ENCODE data around the gene P3R3URF.
A peak's percentile ranks its signal among the peaks of the same experiment; 100 is the strongest.
"Not testable (repeated sequence)": the region's sequence is repeated elsewhere in the genome, so short reads cannot be mapped to it uniquely, and the experiment has no call there.

The P3R3URF gene

DNA sequence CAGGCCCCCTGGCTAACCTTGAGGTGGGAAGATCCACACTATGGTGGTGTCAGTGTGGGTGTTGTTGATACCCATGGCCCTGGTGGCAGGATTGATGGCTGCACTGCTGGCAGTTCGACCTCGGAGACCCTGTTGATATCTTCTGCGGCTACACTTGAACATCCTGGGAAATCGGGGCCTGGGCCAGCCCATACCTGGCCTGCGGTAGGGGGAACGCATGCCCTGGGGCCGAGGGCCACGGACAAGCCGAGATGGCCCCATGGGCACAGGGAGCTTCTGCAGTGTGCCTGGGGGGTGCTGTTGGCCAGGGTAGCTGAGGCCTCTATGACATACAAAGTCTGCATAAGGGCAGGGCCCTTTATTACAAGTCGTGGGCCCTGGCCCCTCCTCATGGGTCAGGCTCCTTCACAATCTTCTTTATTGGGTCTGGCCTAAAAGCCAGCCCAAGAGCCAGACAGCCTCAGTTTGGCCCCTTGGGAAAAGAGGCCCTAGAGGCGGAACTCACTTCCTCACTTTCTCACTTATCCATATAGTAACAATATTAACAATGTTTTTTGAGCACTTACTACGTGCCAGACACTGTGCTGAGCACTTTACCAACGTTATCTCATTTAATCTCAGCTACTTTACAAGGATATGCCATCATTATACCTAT is at the start of gene P3R3URF:
TSS of gene P3R3URF (minus strand) at position 278 of the 655 bp plus-strand sequence. CDS start at position 261, 17 bp downstream.
- no peak for DNase-seq

DNA sequence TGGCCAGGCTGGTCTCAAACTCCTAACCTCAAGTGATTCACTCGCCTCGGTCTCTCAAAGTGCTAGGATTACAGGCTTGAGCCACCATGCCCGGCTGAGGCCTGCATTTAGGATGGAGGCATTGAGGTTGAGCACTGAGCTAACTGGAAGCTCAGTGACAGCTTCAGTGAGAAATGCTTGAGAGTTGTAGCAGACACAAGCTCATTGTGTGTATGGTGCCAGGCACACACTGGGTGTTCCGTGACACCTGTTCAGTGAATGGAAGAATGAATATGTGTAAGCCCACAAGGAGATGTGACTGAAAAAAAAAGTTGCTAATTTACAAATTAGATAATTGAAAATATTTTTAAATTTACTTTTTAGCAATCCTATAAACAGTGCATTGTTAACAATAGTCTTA is 48.7 kb upstream of the P3R3URF start:
- no peak for DNase-seq

DNA sequence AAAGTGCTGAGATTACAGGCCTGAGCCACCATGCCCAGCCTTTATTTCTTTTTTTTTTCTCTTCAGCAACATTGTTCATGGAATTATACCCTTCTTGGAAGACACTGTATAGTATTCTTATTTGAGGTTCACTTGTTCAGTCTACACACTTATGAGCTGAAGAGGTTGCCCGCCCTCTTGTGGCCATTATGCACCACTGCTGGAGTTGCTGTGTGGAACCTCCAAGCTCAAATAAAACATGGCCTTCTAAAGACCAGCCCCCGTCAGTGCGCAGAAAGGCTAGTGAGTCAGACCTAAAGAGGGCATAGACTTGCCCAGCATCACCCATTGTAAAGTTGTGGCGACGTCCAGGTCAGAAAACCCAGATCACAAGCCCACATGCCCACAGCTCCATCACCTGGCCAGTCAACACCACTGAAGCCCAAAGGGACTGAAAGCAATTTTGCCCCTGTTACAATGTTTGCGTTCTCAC is 47.2 kb upstream of the P3R3URF start:
- peak; percentile 59 to 67 for DNase-seq

- not testable (repeated sequence) for DNase-seq
These were observed 46.8 kb upstream of the P3R3URF start for GRCh38 chr1:46223055-46223454.

DNA sequence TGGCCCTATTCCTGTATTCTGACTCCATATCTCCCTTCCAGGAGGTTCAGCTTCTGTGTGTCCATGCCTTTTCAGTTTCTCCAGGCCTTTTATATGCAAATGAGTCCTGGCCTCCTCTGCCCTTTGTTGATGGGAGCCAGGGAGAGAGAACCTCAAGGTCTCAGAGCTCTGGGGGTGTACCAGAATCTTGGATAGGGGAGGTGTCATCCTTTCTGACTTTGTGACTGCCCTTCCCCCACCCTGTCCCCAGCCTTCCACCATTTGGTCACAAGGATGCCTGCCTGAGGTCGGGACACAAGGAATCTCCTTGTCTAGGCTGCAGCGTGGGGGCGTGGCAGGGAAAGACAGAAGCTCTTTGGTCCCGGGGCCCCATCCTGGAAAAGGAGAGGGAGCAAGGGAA is 45.5 kb upstream of the P3R3URF start:
- DNase-seq = no peak

DNA sequence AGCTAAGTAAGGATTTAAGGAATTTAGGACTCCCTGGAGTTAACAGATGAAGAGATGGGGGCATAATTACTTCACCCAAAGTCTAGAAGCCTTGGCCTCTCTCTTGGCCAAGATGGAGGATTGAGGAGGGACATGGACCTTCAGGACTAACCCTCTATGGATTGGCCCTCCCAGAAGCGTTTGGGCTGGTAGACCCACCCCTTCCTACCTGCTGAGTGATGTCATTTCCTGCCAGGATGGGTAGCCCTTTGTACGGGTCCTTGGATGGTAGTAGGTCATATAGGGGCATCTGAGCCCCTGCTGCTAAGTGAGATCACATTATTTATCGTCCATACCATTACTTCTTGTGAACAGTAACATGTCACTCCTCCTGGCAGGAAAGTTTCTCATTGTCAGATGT is 44.5 kb upstream of the P3R3URF start:
- DNase-seq = no peak

GRCh38 chr1:46219551-46220520 is 43.5 kb upstream of the P3R3URF start:
- DNase-seq = no peak

DNA sequence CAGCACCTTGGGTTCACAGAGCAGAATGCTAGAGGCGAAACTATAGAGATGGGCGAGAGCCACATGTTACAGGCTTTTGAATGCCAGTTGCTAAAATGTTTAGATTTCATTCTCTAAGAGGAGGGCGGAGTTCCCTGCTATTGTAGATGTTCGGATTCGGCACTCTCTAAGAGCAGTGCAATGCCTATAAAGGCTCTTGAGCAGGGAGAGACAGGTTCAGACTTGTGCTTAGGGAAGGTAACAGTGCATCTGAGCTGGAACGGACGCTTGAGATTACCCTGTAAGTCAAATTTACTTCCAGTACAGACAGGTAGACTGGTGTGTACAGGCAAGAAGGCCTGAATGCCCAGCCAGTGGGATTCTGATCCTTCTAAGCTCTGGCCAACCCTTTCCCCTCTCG is 42.2 kb upstream of the P3R3URF start:
- DNase-seq = no peak

DNA sequence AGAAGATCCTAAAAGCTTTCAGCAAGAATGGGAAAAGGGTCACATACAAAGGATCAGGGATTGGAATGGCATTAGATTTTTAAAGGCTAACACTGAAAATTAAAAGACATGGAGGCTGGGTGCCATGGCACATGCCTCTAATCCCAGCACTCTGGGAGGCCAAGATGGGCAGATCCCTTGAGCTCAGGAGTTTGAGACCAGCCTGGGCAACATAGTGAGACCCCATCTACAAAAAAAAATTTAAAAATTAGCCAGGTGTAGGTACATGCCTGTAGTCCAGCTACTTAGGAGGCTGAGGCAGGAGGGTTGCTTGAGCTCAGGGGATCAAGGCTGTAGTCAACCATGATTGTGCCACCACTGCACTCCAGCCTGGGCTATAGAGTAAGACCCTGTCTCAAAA is 39.2 kb upstream of the P3R3URF start:
- DNase-seq = no peak

DNA sequence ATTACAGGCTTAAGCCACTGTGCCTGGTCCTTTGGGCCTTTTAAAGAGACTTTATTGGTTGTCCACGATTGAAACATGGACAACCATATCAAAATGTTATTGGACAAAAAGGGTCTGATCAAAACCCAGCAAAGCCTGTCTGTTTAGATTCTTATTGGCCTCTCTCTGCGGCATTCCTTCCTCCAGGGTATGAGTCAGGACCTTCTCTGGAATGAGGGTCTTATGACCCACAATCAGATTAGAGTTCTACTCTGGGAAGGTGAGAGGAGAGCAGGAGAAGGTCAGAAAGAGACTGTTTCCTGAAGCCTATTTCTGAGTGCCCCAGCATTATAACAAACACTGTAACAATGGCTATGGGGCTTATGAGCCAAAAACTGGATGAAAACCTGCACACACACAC is 34.8 kb upstream of the P3R3URF start:
- DNase-seq = no peak

- no peak for DNase-seq
These were observed 34.3 kb upstream of the P3R3URF start for GRCh38 chr1:46210561-46210960.

DNA sequence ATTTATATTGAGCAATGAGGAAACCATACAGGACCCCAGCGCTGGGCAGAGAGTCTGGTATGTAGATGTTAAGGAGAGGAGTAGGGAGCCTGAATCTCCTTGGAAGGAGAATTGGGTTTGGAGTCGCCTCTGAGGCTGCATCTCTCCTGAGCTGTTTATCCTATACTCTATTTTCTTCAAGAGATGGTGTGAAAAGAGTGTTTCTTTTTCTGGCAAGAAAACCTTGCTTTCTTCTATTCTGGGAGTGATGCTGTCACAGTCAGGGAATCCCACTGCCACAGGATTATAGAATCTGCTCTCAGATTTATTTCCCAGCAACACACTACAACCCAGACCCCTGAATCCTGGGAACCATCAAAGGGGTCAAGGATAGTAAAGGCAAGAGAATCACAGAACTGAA is 30.1 kb upstream of the P3R3URF start:
- DNase-seq = no peak

DNA sequence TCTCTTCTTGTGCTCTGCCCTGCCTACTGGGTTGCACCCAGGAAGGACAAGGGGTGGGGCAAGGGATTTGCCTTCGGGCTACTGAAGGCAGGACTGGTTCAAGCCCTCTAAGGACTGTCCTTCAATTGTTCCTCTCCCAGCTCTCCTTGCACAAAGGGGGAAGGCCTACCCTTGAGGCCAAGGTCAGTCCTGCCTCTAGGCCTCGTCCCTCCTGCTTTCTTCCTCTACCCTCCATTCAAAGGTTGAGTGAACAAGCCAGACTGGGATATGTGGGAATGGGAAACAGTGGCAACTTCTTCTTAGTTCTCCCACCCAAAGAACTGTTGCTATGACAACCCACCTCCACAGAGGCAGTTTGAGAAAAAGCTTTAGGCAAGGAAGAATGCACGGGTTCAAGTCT is 29.5 kb upstream of the P3R3URF start:
- DNase-seq = no peak

GRCh38 chr1:46205141-46205540 is 28.9 kb upstream of the P3R3URF start:
- no peak for DNase-seq

- DNase-seq = no peak
These were observed 28.1 kb upstream of the P3R3URF start for GRCh38 chr1:46204406-46204742.

- no peak for DNase-seq
These were observed 27.6 kb upstream of the P3R3URF start for GRCh38 chr1:46203738-46204405.

- DNase-seq = no peak
These were observed 23.0 kb upstream of the P3R3URF start for GRCh38 chr1:46199233-46199749.

DNA sequence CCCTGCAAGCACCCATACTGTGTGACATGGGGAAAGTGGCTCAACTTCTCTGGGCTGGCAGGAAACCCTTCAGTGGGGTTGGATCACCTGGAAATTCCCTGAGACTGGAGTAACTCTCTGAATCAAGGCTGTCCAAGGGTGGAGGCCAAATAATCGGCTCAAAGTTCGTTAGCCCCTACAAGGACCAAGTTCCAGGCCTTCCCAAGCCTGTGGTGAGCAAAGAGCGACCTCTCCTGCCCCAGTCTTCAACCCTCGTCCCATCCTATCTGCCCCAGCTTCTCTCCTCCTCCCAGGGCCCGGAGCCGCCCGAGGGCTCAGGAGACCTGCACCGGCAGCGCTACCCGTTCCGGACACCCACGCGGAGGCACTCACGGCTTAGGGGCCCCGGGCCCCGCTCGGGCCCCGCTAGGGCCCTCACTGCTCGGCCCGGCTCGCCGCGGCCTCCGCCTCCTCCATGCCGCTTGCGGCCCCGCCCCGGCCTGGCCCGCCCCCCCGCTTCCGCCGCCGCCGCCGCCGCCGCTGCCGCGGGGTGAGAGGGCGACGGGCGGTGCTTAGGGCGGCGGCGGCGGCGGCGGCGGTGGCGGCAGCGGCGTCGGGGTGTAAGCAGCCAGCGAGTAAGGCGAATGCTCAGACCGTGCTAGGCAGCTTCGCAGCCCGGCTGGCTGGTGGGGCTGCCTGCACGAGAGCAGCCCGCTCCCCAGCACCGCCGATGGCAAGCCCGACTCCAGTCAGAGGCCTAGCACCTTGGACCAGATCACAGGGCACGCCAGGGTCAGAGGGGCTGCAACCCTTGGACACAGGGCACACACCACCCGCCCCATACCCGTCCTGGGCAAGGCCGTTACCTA is 21.9 kb upstream of the P3R3URF start, which contains the start of gene POMGNT1:
TSS of gene POMGNT1 (minus strand) at position 471 of the 848 bp plus-strand sequence. CDS start 613 bp downstream, outside the sequence.
- DNase-seq = peak; percentile 67 to 77

DNA sequence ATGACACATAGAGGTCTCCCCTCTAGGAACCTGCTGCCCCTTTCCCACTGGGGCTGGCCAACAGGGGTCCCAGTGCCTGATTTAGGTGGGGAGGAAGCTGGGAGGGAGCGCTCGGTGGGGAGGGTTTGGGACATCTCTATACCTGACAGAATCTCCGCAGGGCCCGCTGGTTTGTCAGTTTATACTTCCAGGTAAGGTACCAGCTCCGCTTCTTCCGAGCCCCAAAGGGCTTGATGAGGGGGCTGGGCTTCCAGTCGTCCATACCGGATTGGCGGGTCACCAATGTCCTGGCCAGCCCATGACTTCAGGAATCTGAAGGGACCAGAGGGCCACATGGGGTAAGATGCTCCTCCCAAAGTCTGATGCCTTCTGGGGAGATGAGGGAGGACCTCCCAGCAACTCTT is 21.3 kb upstream of the P3R3URF start:
- no peak for DNase-seq

DNA sequence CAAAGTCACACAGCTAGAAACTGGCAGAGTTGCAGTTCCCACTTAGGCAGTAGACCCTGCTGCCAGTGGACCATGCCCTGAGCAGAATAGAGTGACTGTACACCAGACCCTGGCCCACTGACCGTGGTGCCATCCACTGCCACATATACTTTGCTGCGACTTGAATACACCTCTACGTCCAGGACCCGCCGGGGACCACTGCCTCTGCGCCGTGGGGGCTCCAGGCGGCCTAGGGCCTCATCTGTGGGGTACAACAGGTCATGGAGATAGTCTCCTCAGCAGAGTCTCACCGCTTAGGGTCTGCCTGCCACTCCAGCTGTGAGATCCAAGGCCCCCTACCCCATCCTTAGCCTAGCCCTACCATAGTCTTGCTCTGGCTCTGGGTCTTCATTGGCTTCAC is 20.3 kb upstream of the P3R3URF start:
- DNase-seq = no peak

- DNase-seq = no peak
These were observed 18.4 kb upstream of the P3R3URF start for GRCh38 chr1:46194641-46195193.

Measured in CD4-positive, alpha-beta T cell treated with Interleukin-4 for 1 hour (primary cell).